Gastroesophageal sphincter (tissue), 4 donors: ENCODE data around the gene WDR64. TPM values are rescaled to one million over a fixed set of nuclear protein-coding genes. Genes with fewer than 3 reads are reported as not detected.

Source experiments
- ATAC-seq: fragments of 150-250 bp; one replicate; pipeline ENCODE4 v1.9.1; 2016; ENCODE audit warnings: mild to moderate bottlenecking, moderate library complexity
- H3K27ac ChIP-seq, 4 donors: fragments of 200-600 bp; sonication (generic) in 3 of 4; 1 replicate in 3 of 4; 2 replicates in 1 of 4; pipeline ENCODE4 v1.5.1; 2016 to 2019
- H3K27me3 ChIP-seq: fragments of 200-600 bp; sonication (generic); one replicate; pipeline ENCODE4 v1.5.1; 2019
- H3K36me3 ChIP-seq, 2 donors: fragments of 200-600 bp; sonication (generic); one replicate each; pipeline ENCODE4 v1.5.1; 2019; ENCODE audit warnings: control low read depth in 1 of 2
- H3K4me1 ChIP-seq, 3 donors: fragments of 200-600 bp; sonication (generic); 1 replicate in 2 of 3; 2 replicates in 1 of 3; pipeline ENCODE4 v1.5.1; 2016 to 2019; ENCODE audit warnings: control low read depth in 2 of 3
- H3K4me3 ChIP-seq, 2 donors: fragments of 200-600 bp; sonication (generic); one replicate each; pipeline ENCODE4 v1.5.1; 2019; ENCODE audit warnings: mild to moderate bottlenecking in 1 of 2, moderate library complexity in 1 of 2
- H3K9me3 ChIP-seq, 3 donors: fragments of 200-600 bp; sonication (generic); one replicate each; pipeline ENCODE4 v1.5.1; 2017 to 2019; ENCODE audit warnings: control low read depth in 2 of 3
- EP300 ChIP-seq: sonication (generic); formaldehyde crosslinking; IDR thresholded peaks from one replicate; pipeline ENCODE4 v1.6.1; 2017; ENCODE audit warnings: antibody characterized with exemption, mild to moderate bottlenecking
- POLR2A ChIP-seq, 2 donors: fragments of 450-650 bp; IDR thresholded peaks; one replicate each; pipeline ENCODE4 v1.6.1; 2017; ENCODE audit warnings: antibody characterized with exemption in 2 of 2, mild to moderate bottlenecking in 2 of 2, moderate library complexity in 1 of 2
- POLR2AphosphoS5 ChIP-seq: sonication (generic); formaldehyde crosslinking; IDR thresholded peaks from one replicate; pipeline ENCODE4 v1.6.1; 2017; ENCODE audit warnings: antibody characterized with exemption
- whole genome bisulfite sequencing, 2 donors: methylation state at CpG; one replicate each; pipeline ENCODE4 v1.1.5; 2018; ENCODE audit warnings: low coverage in 1 of 2; 5-methylcytosine and 5-hydroxymethylcytosine counted together
- total RNA-seq, 4 donors: library from RNA; depleted of rRNA; stranded (reverse); fragments of >200 nt; gene quantifications; one replicate each; pipeline ENCODE4 v1.1.0, GENCODE V29; 2016
- TF ChIP-seq, protein P1 (sequence below), 4 experiments: fragments of 200-600 bp in 2 of 4; fragments of 450-650 bp in 2 of 4; sonication (generic) in 1 of 4; IDR thresholded peaks; one replicate each; pipeline ENCODE4 v1.5.1; 2017 to 2019; ENCODE audit warnings: antibody characterized with exemption in 4 of 4, mild to moderate bottlenecking in 2 of 4, moderate library complexity in 2 of 4

Gene WDR64
- total RNA-seq, 4 donors from 2014 or later: 0.16 TPM; not detected in 3

DNA sequence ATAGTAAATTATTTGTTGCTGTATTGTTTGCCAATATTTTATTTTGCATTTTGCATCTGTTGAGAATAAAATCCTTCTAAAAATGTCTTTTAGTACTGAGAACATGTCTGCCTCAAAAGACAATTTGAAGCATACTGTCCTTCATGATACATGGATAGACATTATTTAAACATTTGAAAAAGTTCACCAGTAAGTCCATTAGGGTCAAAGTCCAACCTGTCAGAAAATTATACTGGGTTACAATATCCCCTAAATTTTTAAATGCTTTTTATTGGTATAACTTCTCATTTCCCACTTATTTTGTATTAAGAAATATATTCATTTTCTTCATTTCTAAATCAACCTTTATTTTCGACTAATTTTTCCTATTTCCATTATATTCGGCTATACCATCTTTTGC lies 21.2 kb upstream of the WDR64 start:
- Histone ChIP-seq H3K36me3 (peaks cover 0 to 6% of the 10 kb centered on the region in 2 donors), H3K27ac (no peak overlapping the region), H3K27me3 (no peaks in the 10 kb centered on the region), H3K9me3 (no peaks in the 10 kb centered on the region), H3K4me3 (no peak overlapping the region), H3K4me1 (no peaks in the 10 kb centered on the region)
- no peak for TF ChIP-seq POLR2AphosphoS5
- TF ChIP-seq EP300: no peak
- TF ChIP-seq, protein P1, sequence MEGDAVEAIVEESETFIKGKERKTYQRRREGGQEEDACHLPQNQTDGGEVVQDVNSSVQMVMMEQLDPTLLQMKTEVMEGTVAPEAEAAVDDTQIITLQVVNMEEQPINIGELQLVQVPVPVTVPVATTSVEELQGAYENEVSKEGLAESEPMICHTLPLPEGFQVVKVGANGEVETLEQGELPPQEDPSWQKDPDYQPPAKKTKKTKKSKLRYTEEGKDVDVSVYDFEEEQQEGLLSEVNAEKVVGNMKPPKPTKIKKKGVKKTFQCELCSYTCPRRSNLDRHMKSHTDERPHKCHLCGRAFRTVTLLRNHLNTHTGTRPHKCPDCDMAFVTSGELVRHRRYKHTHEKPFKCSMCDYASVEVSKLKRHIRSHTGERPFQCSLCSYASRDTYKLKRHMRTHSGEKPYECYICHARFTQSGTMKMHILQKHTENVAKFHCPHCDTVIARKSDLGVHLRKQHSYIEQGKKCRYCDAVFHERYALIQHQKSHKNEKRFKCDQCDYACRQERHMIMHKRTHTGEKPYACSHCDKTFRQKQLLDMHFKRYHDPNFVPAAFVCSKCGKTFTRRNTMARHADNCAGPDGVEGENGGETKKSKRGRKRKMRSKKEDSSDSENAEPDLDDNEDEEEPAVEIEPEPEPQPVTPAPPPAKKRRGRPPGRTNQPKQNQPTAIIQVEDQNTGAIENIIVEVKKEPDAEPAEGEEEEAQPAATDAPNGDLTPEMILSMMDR (IDR thresholded peaks at IDR 0.05): no peak
- TF ChIP-seq POLR2A (IDR thresholded peaks at IDR 0.05): no peak
- WGBS, 2 donors: 100% methylated on average over 2 of the region's 2 CpGs
- no peak for ATAC-seq

DNA sequence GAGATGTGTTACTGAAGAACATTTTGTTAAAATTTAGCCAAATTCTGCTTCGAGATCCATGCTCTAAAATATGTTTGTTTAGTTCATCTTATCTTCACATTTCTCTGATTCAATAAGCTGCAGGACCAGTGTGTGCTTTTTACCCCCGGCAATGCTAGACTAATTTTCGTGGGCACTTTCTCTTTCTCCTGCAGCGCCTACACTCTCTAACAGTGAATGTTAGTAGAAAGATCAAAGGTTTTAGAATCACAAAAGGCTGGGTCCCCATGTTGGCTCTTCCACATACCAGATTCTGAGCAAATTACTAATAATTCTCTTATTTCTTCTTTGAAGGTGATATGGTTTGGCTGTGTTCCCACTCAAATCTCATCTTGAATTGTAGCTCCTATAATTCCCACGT lies 20.4 kb upstream of the WDR64 start:
- 90 to 98% methylated on average over 5 of the region's 5 CpGs for WGBS, 2 donors
- H3K27ac ChIP-seq: no peak overlapping the region
- peaks cover 0 to under 1% (median 0%) of the 10 kb centered on the region in 3 donors for H3K4me1 ChIP-seq
- TF ChIP-seq POLR2AphosphoS5: no peak
- no peak for TF ChIP-seq POLR2A (IDR thresholded peaks at IDR 0.05)
- H3K4me3 ChIP-seq: no peak overlapping the region
- H3K27me3 ChIP-seq: no peaks in the 10 kb centered on the region
- H3K36me3 ChIP-seq: peaks cover 0 to 6% of the 10 kb centered on the region in 2 donors
- no peak for ATAC-seq
- no peaks in the 10 kb centered on the region for H3K9me3 ChIP-seq

DNA sequence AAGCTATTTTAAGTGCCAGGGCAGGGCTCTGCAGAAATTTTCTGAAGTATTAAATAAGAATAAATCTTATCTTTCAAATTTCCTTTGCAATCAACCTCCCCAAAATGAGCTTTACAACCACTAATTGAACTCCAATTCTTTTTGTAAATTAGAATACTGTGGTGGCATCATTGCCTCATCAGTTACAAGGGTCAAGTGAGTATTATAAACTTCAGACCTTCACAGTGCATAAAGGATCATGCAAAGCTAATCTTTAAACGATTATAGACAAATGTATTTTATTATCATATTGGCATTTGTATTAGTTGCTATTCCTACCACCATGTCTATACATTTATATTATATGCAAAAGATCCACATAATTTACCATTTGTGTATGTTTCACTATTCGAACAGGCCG lies 19.1 kb upstream of the WDR64 start:
- 90 to 98% methylated on average over 3 of the region's 3 CpGs for WGBS, 2 donors
- TF ChIP-seq POLR2AphosphoS5 (no peak), EP300 (no peak), POLR2A (IDR thresholded peaks at IDR 0.05) (no peak)
- TF ChIP-seq, protein P1 (IDR thresholded peaks at IDR 0.05): no peak
- Histone ChIP-seq H3K4me3 (no peak overlapping the region), H3K4me1 (peaks cover 0 to 12% (median 0%) of the 10 kb centered on the region in 3 donors), H3K27me3 (no peaks in the 10 kb centered on the region), H3K27ac (no peak overlapping the region), H3K9me3 (no peaks in the 10 kb centered on the region), H3K36me3 (peaks cover 0 to 6% of the 10 kb centered on the region in 2 donors)
- no peak for ATAC-seq

DNA sequence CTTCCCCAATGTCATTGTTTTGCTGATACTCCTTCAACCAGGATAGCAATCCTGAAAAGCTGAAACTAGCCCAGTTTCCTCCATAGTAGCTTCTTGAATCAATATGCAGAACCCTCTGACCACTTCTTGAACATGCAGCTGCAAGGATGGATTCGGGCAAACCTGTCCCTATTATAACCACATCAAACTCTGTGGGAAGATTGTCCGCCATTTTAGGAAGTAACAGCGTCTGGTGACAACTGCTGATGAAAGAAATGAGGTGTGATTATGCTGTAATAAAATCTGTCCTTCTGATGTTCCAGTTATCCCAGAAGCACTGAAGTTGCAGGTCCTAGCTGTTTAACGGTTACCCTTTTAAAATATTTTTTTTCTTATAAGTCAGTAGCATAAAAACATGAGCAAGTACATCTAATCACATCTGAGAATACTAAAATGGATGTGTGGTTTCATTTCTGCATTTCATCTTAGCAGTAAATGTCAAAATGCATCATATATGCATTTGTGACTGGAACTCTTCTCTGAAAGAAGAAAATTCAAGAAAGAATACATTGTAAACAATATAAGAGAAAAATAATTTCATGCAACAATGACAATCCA lies 16.4 kb upstream of the WDR64 start:
- no peaks in the 10 kb centered on the region for H3K27me3 ChIP-seq
- WGBS, 2 donors: 83 to 92% methylated on average over 2 to 3 of the region's 4 CpGs
- peaks cover 3 to 29% (median 5%) of the 10 kb centered on the region in 3 donors for H3K4me1 ChIP-seq
- peaks cover 0 to 6% of the 10 kb centered on the region in 2 donors for H3K36me3 ChIP-seq
- no peak for ATAC-seq
- H3K4me3 ChIP-seq: no peak overlapping the region
- no peak for TF ChIP-seq EP300
- no peak for TF ChIP-seq POLR2A (IDR thresholded peaks at IDR 0.05)
- TF ChIP-seq, protein P1 (IDR thresholded peaks at IDR 0.05): no peak
- TF ChIP-seq POLR2AphosphoS5: no peak
- no peak overlapping the region for H3K27ac ChIP-seq
- no peaks in the 10 kb centered on the region for H3K9me3 ChIP-seq

DNA sequence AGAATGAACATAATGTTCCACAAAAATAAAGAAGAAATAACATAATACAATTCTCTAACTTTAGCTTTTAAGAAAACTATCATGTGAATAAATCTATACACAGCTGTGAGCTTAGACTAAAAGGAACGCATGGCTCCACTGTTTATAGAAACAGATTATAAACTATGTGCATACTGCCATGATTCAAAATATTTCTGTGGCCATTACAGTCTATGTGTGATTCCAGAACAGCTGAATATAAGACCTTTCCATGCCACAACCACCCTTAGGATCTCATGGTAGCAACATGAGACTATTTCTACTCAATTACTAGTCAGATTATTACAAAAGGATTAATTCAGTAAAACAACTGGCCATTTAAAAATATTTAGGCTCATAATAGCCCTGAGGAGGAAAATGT lies 15.8 kb upstream of the WDR64 start:
- Histone ChIP-seq H3K9me3 (no peaks in the 10 kb centered on the region), H3K4me3 (no peak overlapping the region), H3K4me1 (peaks cover 3 to 31% (median 5%) of the 10 kb centered on the region in 3 donors), H3K36me3 (peaks cover 0 to 6% of the 10 kb centered on the region in 2 donors), H3K27me3 (no peaks in the 10 kb centered on the region), H3K27ac (no peak overlapping the region)
- no peak for ATAC-seq
- TF ChIP-seq POLR2A (IDR thresholded peaks at IDR 0.05) (no peak), EP300 (no peak), POLR2AphosphoS5 (no peak)
- TF ChIP-seq, protein P1 (IDR thresholded peaks at IDR 0.05): no peak
- WGBS, 2 donors: 40 to 43% methylated on average over 1 of the region's 1 CpG
